ENCODE results near the gene TMEM141.

TMEM141 gene

GRCh38 chr9:136756836-136757235 lies 34.3 kb upstream of the TMEM141 start:
- no peak for TF ChIP-seq CTCF (IDR thresholded peaks at IDR 0.05; ENCODE audit: insufficient read depth, low read depth, low read length, missing control alignments)
- DNase-seq (ENCODE audit: low read depth): no peak
- H3K4me3 ChIP-seq (ENCODE audit: low read length): no peak overlapping the region

- TF ChIP-seq CTCF (IDR thresholded peaks at IDR 0.05; ENCODE audit: insufficient read depth, low read depth, low read length, missing control alignments): no peak
- H3K4me3 ChIP-seq (ENCODE audit: low read length): no peak overlapping the region
- DNase-seq (ENCODE audit: low read depth): no peak
These were observed 33.8 kb upstream of the TMEM141 start for GRCh38 chr9:136757328-136757727.

GRCh38 chr9:136757751-136758140 lies 33.4 kb upstream of the TMEM141 start:
- no peak for DNase-seq (ENCODE audit: low read depth)
- no peak for TF ChIP-seq CTCF (IDR thresholded peaks at IDR 0.05; ENCODE audit: insufficient read depth, low read depth, low read length, missing control alignments)
- H3K4me3 ChIP-seq (ENCODE audit: low read length): no peak overlapping the region

GRCh38 chr9:136759001-136759400 lies 32.1 kb upstream of the TMEM141 start:
- no peak for DNase-seq (ENCODE audit: low read depth)
- no peak overlapping the region for H3K4me3 ChIP-seq (ENCODE audit: low read length)
- TF ChIP-seq CTCF (IDR thresholded peaks at IDR 0.05; ENCODE audit: insufficient read depth, low read depth, low read length, missing control alignments): no peak

- DNase-seq (ENCODE audit: low read depth): no peak
- no peak for TF ChIP-seq CTCF (IDR thresholded peaks at IDR 0.05; ENCODE audit: insufficient read depth, low read depth, low read length, missing control alignments)
- H3K4me3 ChIP-seq (ENCODE audit: low read length): no peak overlapping the region
These were observed 31.5 kb upstream of the TMEM141 start for GRCh38 chr9:136759436-136760325.

- no peak for TF ChIP-seq CTCF (IDR thresholded peaks at IDR 0.05; ENCODE audit: insufficient read depth, low read depth, low read length, missing control alignments)
- no peak overlapping the region for H3K4me3 ChIP-seq (ENCODE audit: low read length)
- DNase-seq (ENCODE audit: low read depth): no peak
These were observed 30.7 kb upstream of the TMEM141 start for GRCh38 chr9:136760424-136760823.
